LNCaP clone FGC (cell line): Measurements from ENCODE around the gene SLC9A1.

ENCODE experiments used
- DNase-seq: peaks from one replicate; pipeline ENCODE4 v3.0.0-alpha.2; 2011; ENCODE audit warnings: low read depth
- H3K4me3 ChIP-seq: 2 replicates; pipeline ENCODE4 v1.5.1; 2011; ENCODE audit warnings: mild to moderate bottlenecking, low read depth, low read length, control low read depth
- TF ChIP-seq, protein P1 (sequence below): IDR thresholded peaks from 2 replicates; pipeline ENCODE4 v1.5.1; 2012; ENCODE audit warnings: mild to moderate bottlenecking; ENCODE audit not compliant: control insufficient read depth, insufficient read depth; ENCODE audit errors: extremely low read depth

SLC9A1 gene

DNA sequence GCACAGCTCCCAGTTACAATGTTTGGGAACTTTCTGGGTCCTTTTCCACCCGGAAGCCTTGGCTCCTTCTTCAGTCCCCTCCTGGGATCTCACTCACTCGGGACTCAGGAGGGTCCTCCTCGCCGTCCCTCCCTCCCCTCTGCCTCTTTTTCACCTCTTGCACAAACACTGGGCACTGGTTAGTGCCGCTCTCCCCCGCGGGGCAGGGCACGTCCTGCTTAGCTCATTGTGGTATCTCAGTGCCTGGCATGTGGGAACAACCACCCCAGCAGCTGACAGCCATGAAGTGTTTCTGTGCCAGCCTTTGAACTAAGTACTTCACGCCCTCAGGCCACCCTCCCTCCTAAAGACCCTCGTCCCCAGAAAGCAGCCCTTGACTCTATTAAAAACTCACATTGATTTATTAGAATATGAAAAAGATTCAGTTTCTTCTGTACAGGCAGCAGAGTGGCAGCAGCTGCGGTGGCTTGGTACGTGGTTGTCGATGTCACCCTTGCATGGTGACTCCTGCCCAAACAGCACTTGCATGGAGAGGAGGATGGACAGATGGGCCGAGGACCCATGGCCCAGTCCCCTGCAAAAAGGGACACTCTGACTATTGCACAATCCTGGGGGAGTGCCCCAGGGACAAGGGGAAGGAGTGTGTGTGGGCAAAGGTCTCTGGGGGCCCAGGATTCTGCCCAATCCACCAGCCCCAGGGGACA is 56.3 kb downstream of the SLC9A1 start:
- TF ChIP-seq, protein P1, sequence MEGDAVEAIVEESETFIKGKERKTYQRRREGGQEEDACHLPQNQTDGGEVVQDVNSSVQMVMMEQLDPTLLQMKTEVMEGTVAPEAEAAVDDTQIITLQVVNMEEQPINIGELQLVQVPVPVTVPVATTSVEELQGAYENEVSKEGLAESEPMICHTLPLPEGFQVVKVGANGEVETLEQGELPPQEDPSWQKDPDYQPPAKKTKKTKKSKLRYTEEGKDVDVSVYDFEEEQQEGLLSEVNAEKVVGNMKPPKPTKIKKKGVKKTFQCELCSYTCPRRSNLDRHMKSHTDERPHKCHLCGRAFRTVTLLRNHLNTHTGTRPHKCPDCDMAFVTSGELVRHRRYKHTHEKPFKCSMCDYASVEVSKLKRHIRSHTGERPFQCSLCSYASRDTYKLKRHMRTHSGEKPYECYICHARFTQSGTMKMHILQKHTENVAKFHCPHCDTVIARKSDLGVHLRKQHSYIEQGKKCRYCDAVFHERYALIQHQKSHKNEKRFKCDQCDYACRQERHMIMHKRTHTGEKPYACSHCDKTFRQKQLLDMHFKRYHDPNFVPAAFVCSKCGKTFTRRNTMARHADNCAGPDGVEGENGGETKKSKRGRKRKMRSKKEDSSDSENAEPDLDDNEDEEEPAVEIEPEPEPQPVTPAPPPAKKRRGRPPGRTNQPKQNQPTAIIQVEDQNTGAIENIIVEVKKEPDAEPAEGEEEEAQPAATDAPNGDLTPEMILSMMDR, result no peak
- H3K4me3 ChIP-seq, result no peak overlapping the region
- no peak for DNase-seq

DNA sequence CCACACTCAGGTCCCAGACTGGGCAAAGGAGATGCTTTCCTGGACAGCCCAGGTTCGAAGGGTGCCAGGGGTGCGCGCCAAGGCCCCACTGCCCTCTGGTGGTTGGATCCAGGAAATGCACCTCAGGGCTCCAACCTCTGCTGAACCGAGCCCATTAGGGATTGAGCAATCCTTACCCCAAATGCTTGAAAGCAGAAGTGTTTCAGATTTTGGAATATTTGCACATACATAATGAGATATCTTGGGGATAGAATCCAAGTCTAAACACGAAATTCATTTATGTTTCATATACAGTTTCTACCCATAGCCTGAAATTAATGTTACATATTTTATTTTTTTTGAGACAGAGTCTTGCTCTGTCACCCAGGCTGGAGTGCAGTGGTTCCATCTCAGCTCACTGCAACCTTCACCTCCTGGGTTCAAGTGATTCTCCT is 57.4 kb downstream of the SLC9A1 start:
- no peak for DNase-seq
- TF ChIP-seq, protein P1, result peak; percentile 89

DNA sequence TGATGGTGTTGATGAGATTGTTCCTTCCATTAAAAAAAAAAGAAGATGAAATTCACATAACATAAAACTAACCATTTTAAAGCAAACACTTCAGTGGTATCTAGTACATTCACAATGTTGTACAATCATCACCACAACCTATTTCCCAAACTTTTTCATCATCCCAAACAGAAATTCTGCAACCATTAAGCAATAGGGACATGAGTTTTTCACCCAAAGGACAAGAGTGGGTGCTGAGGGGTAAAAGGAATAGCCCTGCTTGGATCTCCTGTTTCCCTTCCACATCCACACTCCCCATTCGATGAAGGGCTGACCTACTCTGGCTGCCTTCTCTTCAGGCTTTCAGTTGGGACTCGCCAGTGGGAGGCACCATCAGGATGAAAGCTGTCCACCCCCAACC is 59.3 kb downstream of the SLC9A1 start:
- no peak overlapping the region for H3K4me3 ChIP-seq
- no peak for DNase-seq
- TF ChIP-seq, protein P1, result no peak

More for the DNA sequence above, 57.4 kb downstream of the SLC9A1 start:
- H3K4me3 ChIP-seq, result no peak overlapping the region

DNA sequence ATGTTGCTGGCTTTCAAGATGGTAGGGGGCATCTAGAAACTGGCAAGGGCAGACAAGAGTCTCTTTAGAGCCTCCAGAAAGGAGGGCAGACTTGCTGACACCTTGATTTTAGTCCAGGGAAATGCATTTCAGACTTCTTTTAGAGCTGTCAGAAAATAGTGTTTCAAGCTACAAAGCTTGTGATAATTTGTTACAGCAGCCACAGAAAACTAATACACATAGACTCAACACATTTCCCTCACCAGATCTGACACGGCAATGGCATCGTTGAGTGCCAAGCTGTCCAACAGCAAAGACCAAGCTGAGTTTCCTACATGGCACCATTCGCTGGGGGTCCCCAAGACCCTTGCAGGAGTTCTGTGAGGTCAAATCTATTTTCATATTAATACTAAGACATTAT is 62.0 kb downstream of the SLC9A1 start:
- DNase-seq, result no peak
- H3K4me3 ChIP-seq, result no peak overlapping the region
- TF ChIP-seq, protein P1, result no peak

DNA sequence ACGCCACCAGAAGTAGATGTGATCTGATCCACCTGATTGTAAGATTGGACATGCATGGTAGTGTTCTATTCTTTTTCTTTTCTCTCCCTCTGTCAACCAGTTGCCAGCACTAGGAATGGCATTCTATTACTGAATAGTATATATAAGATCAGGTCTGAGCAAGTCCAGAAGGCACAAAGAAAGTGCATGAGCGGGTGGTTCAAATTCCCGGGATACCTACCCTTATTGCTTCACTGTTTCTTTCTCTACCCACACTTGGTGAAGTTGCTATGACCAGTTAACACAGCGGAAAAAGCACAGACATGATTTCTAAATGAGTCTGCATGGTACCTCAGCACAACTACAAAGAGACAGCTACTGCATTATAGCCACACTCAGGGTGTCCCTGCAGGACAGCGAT is 64.0 kb downstream of the SLC9A1 start:
- TF ChIP-seq, protein P1, result no peak
- no peak overlapping the region for H3K4me3 ChIP-seq
- no peak for DNase-seq

DNA sequence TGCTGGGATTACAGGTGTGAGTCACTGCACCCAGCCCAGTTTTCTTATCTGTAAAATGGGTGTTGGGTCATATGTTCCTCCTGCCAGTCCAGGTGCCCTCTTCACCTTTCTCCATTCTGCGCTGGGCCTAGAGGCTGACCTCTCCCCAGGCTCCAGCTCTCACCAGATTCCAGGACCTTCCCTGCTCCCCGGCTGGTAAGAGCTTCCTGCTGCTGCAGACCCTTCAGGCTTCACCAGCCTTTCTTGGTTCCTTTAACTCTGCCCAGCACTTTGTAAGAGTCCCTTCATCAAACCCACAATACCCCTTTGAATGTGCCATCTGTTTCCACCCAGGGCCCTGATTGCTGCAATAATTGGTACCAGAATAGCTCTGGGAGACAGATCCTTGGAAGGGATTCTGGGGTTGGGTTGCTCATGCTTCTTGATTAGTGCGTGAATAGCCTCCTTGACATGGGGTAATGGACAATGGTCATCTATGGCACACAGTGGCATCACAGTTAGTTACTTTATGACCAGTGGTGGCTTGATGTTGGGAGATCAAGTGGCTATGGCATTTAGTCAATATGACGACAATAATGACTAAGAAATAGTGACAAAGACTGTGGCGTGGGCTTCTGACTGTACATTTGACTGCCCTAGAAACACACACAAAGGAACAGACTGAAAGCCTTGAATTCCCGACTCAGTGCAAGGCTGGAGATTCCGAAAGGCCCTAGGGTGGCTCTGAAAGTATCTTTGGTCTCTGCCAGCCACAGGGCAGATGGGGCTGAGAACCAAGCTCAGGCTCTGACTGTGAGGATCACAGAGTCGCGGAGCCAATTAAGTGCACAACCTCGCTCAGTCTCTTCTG is 67.3 kb downstream of the SLC9A1 start:
- H3K4me3 ChIP-seq, result no peak overlapping the region
- TF ChIP-seq, protein P1, result no peak
- DNase-seq, result no peak
